ENCODE data around the gene EDN2.

GRCh38 chr1:41528106-41528505 is 43.6 kb upstream of the EDN2 start:
- TF ChIP-seq CTCF (IDR thresholded peaks at IDR 0.05; ENCODE audit: insufficient read depth, low read length, poor library complexity, severe bottlenecking), result no peak
- TF ChIP-seq EZH2phosphoT487 (conservative IDR thresholded peaks at IDR 0.05; ENCODE audit: low read length), result no peak
